GM18502 (cell line): ENCODE measurements around the gene CD101.

Experiments
- ATAC-seq: cut with Tn5 transposase; IDR thresholded peaks from one replicate; pipeline ENCODE4 v1.9.1; 2021; ENCODE audit warnings: mild to moderate bottlenecking; ENCODE audit not compliant: unreplicated experiment, poor library complexity

CD101 gene

GRCh38 chr1:117011334-117011733 lies 9.8 kb downstream of the CD101 start:
- no peak for ATAC-seq

GRCh38 chr1:117013309-117013858 lies 11.8 kb downstream of the CD101 start:
- no peak for ATAC-seq

- no peak for ATAC-seq
Observed at GRCh38 chr1:117014209-117014608, 12.6 kb downstream of the CD101 start.

- ATAC-seq, result no peak
Observed at GRCh38 chr1:117015724-117016123, 14.2 kb downstream of the CD101 start.

GRCh38 chr1:117017062-117017461 lies 15.5 kb downstream of the CD101 start:
- no peak for ATAC-seq

- peak; percentile 69 for ATAC-seq
Observed at GRCh38 chr1:117017648-117018047, 16.1 kb downstream of the CD101 start.

- no peak for ATAC-seq
Observed at GRCh38 chr1:117020526-117021156, 19.1 kb downstream of the CD101 start.

- ATAC-seq, result no peak
Observed at GRCh38 chr1:117022114-117022513, 20.6 kb downstream of the CD101 start.

- ATAC-seq, result no peak
Observed at GRCh38 chr1:117025568-117025967, 24.0 kb downstream of the CD101 start.

GRCh38 chr1:117026361-117026760 lies 24.8 kb downstream of the CD101 start:
- no peak for ATAC-seq

- ATAC-seq, result no peak
Observed at GRCh38 chr1:117029685-117030084, 28.1 kb downstream of the CD101 start.

- no peak for ATAC-seq
Observed at GRCh38 chr1:117030271-117030877, 28.8 kb downstream of the CD101 start.

- ATAC-seq, result no peak
Observed at GRCh38 chr1:117032266-117032665, 30.7 kb downstream of the CD101 start.

GRCh38 chr1:117032681-117033539 lies 31.4 kb downstream of the CD101 start:
- ATAC-seq, result no peak

- no peak for ATAC-seq
Observed at GRCh38 chr1:117033772-117034171, 32.2 kb downstream of the CD101 start.

- no peak for ATAC-seq
Observed at GRCh38 chr1:117034791-117035290, 33.3 kb downstream of the CD101 start.

- ATAC-seq, result no peak
Observed at GRCh38 chr1:117036018-117036461, 34.5 kb downstream of the CD101 start.

- ATAC-seq, result no peak
Observed at GRCh38 chr1:117037802-117038201, 36.2 kb downstream of the CD101 start.

GRCh38 chr1:117038236-117038635 lies 36.7 kb downstream of the CD101 start:
- no peak for ATAC-seq

- ATAC-seq, result no peak
Observed at GRCh38 chr1:117044217-117044616, 42.7 kb downstream of the CD101 start.

- no peak for ATAC-seq
Observed at GRCh38 chr1:117045644-117046043, 44.1 kb downstream of the CD101 start.
